Activated T-cell treated with anti-CD3 and anti-CD28 coated beads, Interleukin-2, amount 50 U/mL, for 48 hours (primary cell): Measurements from ENCODE around the gene UBE2D4.
"Not testable (repeated sequence)": the region's sequence is repeated elsewhere in the genome, so short reads cannot be mapped to it uniquely, and the experiment has no call there.

ENCODE experiments used
- DNase-seq, 2 experiments: peaks; one replicate each; pipeline ENCODE4 v3.0.0-alpha.2; 2020

The UBE2D4 gene

DNA sequence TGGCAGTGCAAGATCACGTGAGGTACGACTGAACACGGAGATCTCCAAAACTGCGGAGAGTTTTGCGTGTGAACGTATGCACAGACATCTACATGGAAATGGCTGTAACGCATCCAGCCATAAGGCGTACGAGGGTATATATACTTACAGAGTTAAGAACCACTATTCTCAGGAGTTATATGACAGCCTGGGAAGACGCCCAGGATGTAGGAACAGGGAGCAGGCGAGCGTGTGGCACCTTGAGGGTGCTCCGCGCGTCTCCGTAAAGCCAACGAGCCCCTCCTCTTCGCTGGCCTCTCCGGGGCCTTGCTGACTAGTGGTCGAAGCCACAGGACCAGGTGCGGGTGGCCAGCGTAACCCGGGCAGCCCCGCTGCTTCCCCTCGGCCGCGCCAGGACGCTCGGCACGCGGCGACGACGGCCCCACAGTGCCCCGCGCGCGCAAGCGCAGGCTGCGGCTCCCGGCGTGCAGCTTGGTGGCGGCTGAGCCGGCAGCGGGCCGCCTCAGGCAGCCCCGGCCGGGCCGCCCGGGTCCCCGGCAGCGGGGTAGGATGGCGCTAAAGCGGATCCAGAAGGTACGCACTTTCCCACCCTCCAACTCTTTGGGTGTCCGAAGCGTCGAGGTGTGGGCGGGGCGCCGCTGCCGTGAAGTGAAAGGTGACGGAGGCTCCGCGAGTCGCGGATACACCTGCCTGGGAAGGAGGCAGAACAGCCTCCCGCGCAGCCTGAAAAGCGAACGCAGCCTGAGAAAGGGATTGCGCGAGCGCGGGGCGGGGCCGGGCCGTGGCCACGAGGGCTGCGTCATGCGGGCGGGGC lies at the start of gene UBE2D4:
Gene UBE2D4, plus strand, starts transcription at position 453 of the 814 bp plus-strand sequence. Its CDS starts 97 bp downstream, at position 550.
- peak; percentile 94 to 95 for DNase-seq

- DNase-seq, result no peak
These were observed 49.1 kb upstream of the UBE2D4 start for GRCh38 chr7:43876976-43877745.

DNA sequence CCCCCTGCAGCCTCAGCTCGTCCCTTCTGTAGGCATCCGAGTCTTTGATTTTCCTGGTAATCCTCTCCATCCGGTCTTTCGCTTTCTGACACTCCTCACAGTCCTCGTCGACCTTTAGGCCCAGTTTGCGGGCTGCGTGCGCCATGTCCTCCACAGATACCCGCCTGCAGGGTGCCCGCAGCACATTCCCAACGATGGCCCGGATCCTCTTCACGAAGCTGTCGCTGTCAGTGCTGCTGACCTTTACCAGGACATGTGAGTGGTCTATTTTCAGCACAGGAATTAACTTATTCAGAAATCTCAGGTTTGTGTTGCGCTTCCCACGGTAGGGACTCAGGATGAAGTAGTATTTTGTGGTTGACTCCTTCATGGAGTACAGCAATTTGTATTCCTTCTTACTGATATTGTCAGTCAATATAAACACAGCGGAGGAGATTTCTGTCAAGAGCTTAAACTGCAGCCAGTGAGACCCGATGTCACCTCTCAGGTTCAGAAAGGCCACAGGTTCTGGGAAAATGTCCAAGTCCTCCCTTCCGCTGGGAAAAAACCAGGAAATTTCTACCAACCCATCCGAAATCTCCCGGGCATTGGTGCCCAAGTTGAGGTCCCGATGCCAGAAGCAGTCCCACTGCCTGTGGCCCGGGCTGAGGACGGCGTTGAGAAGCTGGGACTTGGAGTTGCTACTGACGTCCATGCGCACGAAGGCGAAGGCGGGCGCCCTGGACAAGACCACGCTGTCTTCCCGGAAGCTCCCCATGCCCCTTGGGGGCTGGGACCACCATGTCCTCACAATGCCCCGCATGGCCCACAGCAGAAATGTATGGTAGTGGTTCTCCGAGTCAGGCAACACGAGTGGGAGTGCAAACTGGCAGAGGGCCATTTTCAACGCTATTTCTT lies 48.0 kb upstream of the UBE2D4 start:
- DNase-seq, result no peak

GRCh38 chr7:43878867-43879266 lies 47.4 kb upstream of the UBE2D4 start:
- DNase-seq, result no peak

DNA sequence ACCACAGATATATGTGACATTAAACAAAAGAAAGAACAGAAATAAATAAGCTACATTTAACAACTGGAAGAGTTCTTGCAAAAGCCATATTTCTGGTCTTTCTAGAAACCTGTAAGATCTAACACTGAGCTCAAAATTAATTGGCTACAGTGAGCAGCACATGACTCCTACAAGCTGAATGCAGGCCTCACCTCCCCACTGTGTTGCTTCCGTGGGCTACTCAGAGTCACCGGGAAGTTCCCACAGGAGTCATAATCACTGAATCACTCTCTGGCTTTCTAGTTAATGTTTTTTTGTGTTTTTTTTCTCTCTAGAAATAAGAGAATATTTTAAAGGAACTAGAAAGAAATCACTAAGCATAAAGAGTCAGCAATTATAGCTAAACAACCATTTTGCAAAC lies 46.8 kb upstream of the UBE2D4 start:
- DNase-seq, result no peak

DNA sequence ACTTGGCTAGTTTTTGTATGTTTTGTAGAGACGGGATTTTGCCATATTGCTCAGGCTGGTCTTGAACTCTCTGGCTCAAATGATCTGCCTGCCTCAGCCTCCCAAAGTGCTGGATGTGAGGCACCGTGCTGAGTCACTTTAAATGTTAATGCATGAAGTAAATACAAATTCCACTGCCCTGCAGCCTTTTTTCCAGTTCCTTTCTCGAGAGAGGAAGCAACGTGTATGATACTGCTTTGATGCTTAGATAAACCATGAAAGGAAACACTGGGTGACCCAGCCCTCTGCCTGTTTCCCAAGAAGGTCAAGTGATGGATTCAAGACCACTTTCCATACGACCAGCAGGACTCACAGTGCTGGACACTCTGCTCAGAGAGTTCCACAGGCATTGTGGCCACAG lies 45.6 kb upstream of the UBE2D4 start:
- no peak for DNase-seq

DNA sequence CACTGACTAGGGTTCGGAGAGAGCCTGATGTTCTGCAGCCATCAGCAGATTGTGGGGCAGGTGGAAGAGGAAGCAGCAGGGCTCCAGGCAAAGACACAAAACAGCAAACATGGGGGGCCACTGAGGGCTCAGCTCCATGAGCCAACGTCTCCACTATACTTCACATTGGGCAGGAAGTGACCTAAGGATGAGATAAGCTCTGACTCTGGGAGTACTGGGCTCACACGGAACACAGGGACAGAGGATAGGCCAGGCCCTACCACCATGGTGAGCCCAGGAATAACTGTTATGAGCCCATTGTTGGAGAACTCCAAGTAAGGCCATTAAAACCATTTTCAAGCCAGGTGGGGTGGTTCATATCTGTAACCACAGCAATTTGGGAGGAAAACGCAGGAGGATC lies 42.0 kb upstream of the UBE2D4 start:
- DNase-seq, result no peak

DNA sequence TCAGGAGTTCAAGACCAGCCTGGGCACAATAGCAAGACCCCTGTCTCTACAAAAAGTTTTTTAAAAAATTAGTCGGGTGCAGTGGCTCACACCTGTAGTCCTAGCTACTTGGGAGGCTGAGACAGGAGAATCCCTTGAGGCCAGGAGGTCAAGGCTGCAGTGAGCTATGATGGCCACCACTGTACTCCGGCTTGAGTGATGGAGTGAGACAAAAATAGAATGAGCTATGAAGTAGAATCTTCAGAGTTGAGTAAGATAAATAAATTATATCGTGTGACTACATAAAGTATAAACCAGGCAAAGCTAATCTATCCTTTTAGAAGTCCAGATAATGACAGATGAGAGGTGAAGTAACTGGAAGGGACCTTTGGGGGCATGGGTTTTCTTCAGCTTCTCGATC lies 41.6 kb upstream of the UBE2D4 start:
- DNase-seq, result no peak

DNA sequence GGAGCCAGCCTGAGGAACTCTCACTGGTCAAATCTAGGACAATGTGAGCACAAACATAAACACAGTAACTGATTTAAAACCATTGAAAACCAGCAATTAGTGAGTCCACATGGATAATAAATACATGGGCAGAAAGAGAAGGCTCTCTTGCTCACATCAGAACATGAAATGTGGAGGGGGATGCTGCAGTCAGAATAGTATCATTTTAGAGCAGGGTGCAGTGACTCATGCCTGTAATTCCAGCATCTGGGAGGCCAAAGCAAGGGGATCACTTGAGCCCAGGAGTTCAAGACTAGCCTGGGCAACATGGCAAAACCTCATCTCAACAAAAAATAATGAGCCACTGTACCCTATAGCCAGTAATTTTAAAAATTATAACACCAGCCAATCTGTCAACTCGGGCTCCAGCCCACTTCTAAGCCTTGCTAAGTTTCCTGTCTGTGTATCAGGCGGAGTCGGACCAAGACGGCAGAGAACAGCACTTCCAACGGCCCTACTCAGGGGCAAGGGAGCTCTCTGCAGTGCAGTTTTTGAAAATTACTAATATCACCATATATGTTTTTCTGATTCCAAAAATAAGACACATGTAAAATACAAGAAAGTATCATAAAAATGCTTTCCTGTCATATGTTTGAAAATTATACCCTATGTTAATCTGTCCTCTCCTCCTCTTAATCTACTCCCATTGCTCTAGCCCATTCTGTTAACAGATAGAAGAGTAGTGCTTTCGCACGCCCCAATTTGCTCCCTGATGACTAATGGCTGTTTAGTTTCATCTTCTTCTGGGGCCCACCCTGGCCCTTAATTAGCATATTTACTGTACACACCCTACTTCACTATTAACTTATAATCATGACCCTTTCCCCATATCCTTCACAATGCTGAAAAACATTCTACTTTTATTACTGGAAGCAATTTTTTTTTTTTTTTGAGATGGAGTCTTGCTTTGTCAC lies 37.0 kb upstream of the UBE2D4 start:
- no peak for DNase-seq

DNA sequence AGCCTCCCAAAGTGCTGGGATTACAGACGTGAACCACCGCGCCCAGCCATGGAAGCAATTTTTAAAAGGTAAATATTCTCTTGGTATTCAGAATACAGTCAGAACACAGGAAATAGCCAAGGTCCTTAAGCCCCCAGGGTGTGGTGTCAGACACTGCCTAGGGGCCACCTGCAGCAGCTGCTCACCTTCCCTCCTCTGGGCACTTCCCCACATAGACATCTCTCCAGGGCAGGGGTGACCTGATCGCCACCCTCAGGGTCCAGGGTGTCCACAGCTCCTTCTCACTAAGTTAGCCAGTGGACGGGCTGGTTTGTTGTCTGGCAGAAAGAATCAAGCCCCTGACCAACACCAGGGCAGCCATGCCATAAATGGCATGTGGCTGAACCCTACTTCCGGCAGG lies 35.8 kb upstream of the UBE2D4 start:
- no peak for DNase-seq

DNA sequence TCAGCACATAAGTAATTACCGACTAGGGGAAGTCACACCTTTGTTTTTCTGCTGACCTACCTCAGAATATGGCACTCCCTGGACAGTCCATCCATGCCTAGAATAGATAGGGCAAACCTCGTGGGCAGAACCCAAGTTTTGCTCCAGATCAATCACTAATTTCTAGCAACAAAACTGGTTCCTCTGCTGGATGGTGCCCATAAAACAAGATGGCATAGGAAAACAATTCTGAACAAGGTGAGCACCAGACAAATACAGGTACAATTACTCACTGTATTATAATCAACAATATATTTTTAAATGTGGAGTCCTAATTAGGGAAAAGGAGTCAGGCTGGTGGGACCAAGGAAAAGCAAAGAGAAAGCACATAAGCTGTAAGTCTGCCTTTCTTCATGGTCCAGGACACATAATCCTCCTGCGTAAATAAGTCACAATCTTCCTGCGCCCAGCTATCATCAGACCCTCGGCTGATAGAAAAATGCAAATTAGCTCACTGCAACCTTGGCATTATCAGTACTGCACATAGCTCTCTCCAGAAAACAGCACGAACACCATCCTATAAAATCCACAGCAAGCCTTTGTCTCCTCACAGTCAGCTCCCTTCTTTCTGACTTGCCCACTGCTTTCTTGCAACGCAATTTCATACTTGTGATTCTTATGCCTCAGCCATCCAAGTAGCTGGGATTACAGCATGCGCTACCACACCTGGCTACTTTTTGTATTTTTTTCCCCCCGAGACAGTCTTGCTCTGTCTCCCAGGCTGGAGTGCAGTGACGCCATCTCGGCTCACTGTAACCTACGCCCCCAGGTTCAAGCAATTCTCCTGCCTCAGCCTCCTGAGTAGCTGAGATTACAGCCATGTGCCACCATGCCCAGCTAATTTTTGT lies 34.9 kb upstream of the UBE2D4 start:
- no peak for DNase-seq

- DNase-seq, result no peak
These were observed 30.3 kb upstream of the UBE2D4 start for GRCh38 chr7:43895847-43896415.

- not testable (repeated sequence) for DNase-seq
These were observed 27.7 kb upstream of the UBE2D4 start for GRCh38 chr7:43898571-43898970.

GRCh38 chr7:43902542-43903054 lies 23.6 kb upstream of the UBE2D4 start:
- DNase-seq, result no peak

- DNase-seq, result no peak
These were observed 21.6 kb upstream of the UBE2D4 start for GRCh38 chr7:43904533-43905208.

- DNase-seq, result no peak
These were observed 20.9 kb upstream of the UBE2D4 start for GRCh38 chr7:43905209-43905946.

GRCh38 chr7:43905956-43906330 lies 20.3 kb upstream of the UBE2D4 start:
- DNase-seq, result peak; percentile 52 to 55

DNA sequence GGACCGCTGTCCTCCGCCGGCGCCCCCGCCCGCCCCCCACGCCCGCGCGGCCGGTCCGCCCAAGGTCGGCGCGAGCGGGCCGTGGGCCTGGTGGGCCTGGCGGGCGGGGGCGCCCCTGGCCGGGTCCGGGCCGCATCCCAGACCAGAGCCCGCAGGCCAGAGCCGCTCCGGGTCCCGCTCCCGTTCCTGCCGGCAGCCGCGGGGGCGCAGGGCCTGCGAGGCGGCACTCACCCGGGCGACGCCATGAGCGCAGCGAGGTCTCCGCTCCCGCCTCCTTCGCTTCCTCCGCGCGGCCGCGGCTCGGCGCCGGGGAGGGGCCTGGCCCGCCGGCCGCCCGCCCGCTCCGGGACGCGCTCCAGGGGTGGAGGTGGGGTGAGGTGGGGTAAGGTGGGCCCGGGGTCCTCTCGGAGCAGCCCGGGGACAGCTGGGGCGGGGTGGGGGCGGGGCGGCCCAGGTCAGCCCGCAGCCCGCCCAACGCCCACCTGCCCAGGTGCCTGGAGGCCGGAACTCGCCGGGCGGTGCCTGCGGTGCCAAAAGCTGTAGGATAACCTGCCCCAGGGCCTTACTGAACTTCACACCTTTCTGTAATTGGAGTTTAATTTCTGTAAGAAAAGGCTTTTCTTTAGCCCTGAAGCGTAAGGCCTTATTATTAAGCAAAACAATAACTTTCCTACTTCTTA lies 19.8 kb upstream of the UBE2D4 start, which contains the start of gene URGCP:
Gene URGCP, minus strand, starts transcription at position 266 of the 680 bp plus-strand sequence. Its CDS starts 21 bp downstream, at position 245.
- DNase-seq, result peak; percentile 64 to 75
